Pons (tissue), 1 donor: ENCODE data around the gene SMARCC2.
"Not testable (repeated sequence)": the region's sequence is repeated elsewhere in the genome, so short reads cannot be mapped to it uniquely, and the experiment has no call there.

Source experiments
- DNase-seq: peaks from one replicate; pipeline ENCODE4 v3.0.0-alpha.2; 2016; ENCODE audit warnings: low spot score

The SMARCC2 gene

GRCh38 chr12:56163533-56164344, 25.5 kb downstream of the SMARCC2 start:
- DNase-seq: no peak

GRCh38 chr12:56162468-56163290, 26.6 kb downstream of the SMARCC2 start:
- no peak for DNase-seq

GRCh38 chr12:56161690-56162351, 27.5 kb downstream of the SMARCC2 start:
- no peak for DNase-seq

- DNase-seq: no peak
These were observed 28.2 kb downstream of the SMARCC2 start for GRCh38 chr12:56160894-56161689.

- no peak for DNase-seq
These were observed 29.0 kb downstream of the SMARCC2 start for GRCh38 chr12:56160193-56160763.

GRCh38 chr12:56159482-56160192, 29.6 kb downstream of the SMARCC2 start:
- DNase-seq: no peak

- peak; percentile 53 for DNase-seq
These were observed 30.3 kb downstream of the SMARCC2 start for GRCh38 chr12:56158926-56159461.

GRCh38 chr12:56158029-56158925, 31.0 kb downstream of the SMARCC2 start, which contains the start of gene MYL6:
Gene MYL6, plus strand, starts transcription at chr12:56158359. Its CDS starts 43 bp downstream, at chr12:56158402.
- DNase-seq: peak; percentile 99

GRCh38 chr12:56157201-56158028, 31.9 kb downstream of the SMARCC2 start:
- DNase-seq: peak; percentile 51

GRCh38 chr12:56156464-56157200, 32.7 kb downstream of the SMARCC2 start:
- DNase-seq: not testable (repeated sequence)

GRCh38 chr12:56155256-56155845, 33.9 kb downstream of the SMARCC2 start:
- DNase-seq: no peak

GRCh38 chr12:56154818-56155217, 34.5 kb downstream of the SMARCC2 start:
- no peak for DNase-seq

- DNase-seq: no peak
These were observed 35.0 kb downstream of the SMARCC2 start for GRCh38 chr12:56154246-56154771.

GRCh38 chr12:56153678-56154065, 35.6 kb downstream of the SMARCC2 start:
- DNase-seq: no peak

- DNase-seq: no peak
These were observed 36.3 kb downstream of the SMARCC2 start for GRCh38 chr12:56152756-56153677.
